Muscle of arm (tissue), 12 donors: Measurements from ENCODE around the gene MTHFSD. TPM values are rescaled to one million over a fixed set of nuclear protein-coding genes. Genes with fewer than 3 reads are reported as not detected.

Experiments used
- DNase-seq: peaks from one replicate; pipeline ENCODE4 v3.0.0-alpha.2; 2013
- polyA plus RNA-seq, 12 donors: library from polyadenylated mRNA; unstranded; fragments of 120-200 nt; gene quantifications; one replicate each; pipeline ENCODE4 v1.2.1, GENCODE V29; 2013; ENCODE audit not compliant: insufficient read length in 12 of 12

The MTHFSD gene
- polyA plus RNA-seq, 12 donors = 11.1 to 21.2 (median 13.1) TPM; not detected in 2

GRCh38 chr16:86515777-86516622, 39.0 kb downstream of the MTHFSD start:
- DNase-seq = no peak

GRCh38 chr16:86515413-86515776, 39.6 kb downstream of the MTHFSD start:
- no peak for DNase-seq

- DNase-seq = no peak
These were observed 40.3 kb downstream of the MTHFSD start for GRCh38 chr16:86514481-86515376.

- no peak for DNase-seq
These were observed 41.4 kb downstream of the MTHFSD start for GRCh38 chr16:86513471-86514277.

GRCh38 chr16:86512860-86513470, 42.1 kb downstream of the MTHFSD start:
- no peak for DNase-seq

- no peak for DNase-seq
These were observed 42.7 kb downstream of the MTHFSD start for GRCh38 chr16:86512301-86512859.

GRCh38 chr16:86511317-86512161, 43.5 kb downstream of the MTHFSD start:
- no peak for DNase-seq

GRCh38 chr16:86510465-86511261, 44.4 kb downstream of the MTHFSD start, which contains the start of gene FOXF1:
Gene FOXF1 (plus strand): TSS chr16:86510527. CDS start chr16:86510570, 43 bp downstream.
- DNase-seq = no peak

GRCh38 chr16:86509759-86510464, 45.1 kb downstream of the MTHFSD start:
- no peak for DNase-seq

GRCh38 chr16:86508947-86509758, 45.9 kb downstream of the MTHFSD start:
- no peak for DNase-seq

- DNase-seq = no peak
These were observed 46.7 kb downstream of the MTHFSD start for GRCh38 chr16:86508028-86508946.

GRCh38 chr16:86507173-86508027, 47.6 kb downstream of the MTHFSD start:
- no peak for DNase-seq

GRCh38 chr16:86505899-86506864, 48.9 kb downstream of the MTHFSD start:
- no peak for DNase-seq
